Stimulated activated CD8-positive, alpha-beta memory T cell treated with anti-CD3 and anti-CD28 coated beads, Interleukin-7, amount 100 ng/mL, for 48 hours (primary cell): Measurements from ENCODE around the gene SLC10A7.

Source experiments
- DNase-seq, 2 donors: peaks; one replicate each; pipeline ENCODE4 v3.0.0-alpha.2; 2020; ENCODE audit warnings: low read depth in 1 of 2; ENCODE audit errors: extremely low read depth in 1 of 2

The SLC10A7 gene

GRCh38 chr4:146265950-146266490, 255.7 kb downstream of the SLC10A7 start:
- DNase-seq: no peak

- no peak for DNase-seq
Measured at GRCh38 chr4:146263793-146264192, 257.9 kb downstream of the SLC10A7 start.

- DNase-seq: no peak
Measured at GRCh38 chr4:146261041-146261440, 260.7 kb downstream of the SLC10A7 start.

- no peak for DNase-seq
Measured at GRCh38 chr4:146260521-146260920, 261.2 kb downstream of the SLC10A7 start.

DNA sequence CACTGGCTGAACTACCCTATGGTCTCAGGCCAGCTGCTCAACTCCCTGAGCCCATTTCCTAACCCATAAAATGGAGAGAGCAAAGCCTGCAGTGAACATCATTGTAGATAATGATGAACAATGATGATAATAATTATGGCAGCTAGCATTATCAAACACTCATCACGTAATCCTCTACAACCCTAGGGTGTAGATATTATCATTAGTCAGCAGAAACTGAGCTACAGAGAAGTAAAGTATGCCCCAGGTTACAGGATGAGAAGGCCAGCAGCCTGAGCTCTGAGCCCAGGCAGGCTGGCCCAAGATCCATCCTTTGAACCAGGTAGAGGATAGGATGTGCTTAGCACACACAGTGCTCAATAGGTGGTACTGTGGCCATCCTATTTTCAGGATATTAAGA, 264.2 kb downstream of the SLC10A7 start:
- no peak for DNase-seq

DNA sequence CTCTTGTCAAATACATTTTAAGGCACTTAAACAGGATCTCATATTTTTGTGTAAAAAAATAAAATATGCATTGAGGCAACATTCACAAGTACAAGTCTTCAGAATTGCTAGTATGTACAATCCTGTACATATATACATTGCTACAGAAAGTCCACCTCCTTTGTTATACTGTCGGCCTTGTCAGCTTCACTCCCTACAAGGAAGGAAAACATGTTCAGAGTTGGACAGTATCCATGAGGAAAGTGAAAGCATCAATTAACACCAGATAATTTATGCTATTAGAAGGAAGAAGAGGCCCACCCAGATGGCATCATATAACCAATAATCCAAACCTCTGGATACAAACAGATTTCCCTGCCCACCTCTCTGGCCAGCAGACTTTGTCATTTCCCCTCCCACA, 265.4 kb downstream of the SLC10A7 start:
- no peak for DNase-seq

DNA sequence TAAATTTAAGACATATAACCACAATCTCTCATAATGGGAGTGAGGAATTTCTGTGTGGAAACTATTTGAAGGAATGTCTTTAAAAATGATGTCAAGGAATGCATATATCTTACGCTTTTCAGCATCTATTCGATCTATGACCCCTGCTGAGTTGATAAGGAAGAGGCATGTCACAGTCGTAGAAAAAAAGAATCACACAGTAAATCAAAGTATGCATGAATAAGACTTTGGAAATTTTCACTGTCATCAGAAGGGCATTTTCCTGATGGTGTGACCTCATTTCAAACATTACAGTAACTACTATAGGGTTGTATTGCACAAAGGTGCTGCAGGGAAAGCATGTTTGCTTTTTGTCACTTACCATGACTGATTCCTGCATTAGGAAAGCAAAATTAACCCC, 265.9 kb downstream of the SLC10A7 start:
- no peak for DNase-seq

DNA sequence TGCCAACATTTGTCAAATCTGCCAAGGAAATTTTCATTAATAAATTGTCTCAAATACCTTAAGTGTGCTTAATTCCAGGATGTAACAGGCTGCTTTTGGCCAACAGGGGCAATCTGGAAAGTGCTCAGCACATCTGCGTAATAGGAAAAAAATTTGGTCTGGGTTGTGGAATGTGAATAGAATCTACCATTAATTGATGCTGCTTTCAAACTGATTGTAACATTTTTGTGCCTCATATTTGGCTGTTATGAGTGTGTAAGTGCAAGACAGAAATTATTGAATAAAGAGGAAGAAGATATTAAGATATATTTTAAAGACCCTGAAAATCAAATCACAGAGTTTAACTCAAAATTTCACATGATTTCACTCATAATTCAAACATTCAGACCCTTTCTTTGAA, 266.3 kb downstream of the SLC10A7 start:
- no peak for DNase-seq

GRCh38 chr4:146252969-146253611, 268.6 kb downstream of the SLC10A7 start:
- no peak for DNase-seq

- DNase-seq: no peak
Measured at GRCh38 chr4:146247356-146247755, 274.4 kb downstream of the SLC10A7 start.

- no peak for DNase-seq
Measured at GRCh38 chr4:146246381-146246780, 275.4 kb downstream of the SLC10A7 start.

DNA sequence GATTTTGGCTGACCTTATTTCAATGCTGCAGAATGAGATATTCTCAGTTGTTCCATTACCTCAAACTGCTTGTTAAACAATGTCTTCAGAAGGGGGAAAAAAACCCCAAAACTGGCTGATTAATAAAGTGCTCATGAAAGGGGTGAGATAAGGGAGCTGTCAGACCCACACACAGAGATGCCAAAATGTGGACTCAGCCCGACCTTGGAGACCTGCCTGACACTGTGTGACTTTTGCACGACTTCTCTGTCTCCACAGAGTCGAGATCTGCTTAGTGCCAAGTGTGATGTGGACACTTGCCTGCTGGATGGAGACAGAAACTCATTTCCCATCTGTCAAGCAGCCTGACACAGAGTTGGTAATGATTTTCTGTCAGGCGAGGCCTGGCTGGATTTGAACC, 275.9 kb downstream of the SLC10A7 start:
- no peak for DNase-seq

- DNase-seq: no peak
Measured at GRCh38 chr4:146245246-146245645, 276.5 kb downstream of the SLC10A7 start.

- no peak for DNase-seq
Measured at GRCh38 chr4:146244496-146244895, 277.2 kb downstream of the SLC10A7 start.

- DNase-seq: no peak
Measured at GRCh38 chr4:146243883-146244277, 277.9 kb downstream of the SLC10A7 start.

DNA sequence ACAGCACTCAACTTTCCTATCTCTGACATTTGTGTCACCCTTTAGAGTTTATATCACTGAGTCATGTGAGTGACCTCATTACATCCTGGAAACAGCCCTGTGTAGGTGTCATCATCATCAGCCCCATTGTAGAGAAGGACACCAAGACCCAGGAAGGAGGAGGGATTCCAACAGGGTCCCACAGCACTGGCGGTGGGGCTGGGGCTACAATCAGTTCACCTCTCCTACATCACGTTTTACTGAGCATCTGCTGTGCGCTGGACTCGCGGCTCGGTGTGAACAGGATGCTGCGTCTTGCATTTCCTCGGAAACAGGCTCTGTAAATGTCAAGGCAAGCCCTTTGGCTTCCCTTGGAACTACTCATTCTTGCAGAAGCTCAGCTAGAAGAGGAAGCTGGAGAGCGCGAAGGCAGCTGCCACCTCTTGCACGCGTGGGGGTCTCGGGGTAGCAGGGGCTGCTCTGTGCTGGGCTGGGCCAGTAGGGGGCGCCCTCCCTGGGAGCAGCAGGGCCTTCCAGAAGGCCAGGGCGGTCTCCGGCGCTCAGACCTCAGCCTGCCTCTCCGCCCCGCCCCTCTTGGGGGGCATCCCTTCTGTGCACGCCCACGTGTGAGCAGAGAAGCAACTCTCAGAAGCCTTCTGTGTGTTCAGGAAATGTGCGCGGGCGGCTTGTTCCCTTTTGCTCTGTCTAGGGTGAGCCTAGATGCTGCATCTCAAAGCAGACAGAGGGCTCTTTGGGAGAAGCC, 278.4 kb downstream of the SLC10A7 start:
- peak; percentile 55 to 81 for DNase-seq

DNA sequence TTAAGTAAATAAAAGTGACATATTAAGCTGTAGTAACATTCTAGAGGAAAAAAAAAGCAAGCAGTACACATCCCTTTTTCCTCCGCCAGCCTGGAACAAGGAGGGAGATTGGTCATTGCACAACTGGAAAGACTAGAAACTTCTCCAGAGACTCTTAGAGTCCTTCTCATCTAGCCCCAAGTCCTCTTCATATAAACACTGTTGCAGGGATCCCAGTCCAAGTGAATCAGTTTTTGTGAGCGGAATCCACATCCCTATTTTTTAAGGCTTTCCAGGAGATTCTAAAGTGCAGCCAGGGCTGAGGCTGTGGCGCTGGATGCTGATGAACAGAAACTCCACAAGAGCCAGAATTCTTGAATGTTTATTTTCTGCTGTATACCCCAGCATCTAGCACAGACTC, 283.6 kb downstream of the SLC10A7 start:
- DNase-seq: no peak

- DNase-seq: no peak
Measured at GRCh38 chr4:146237092-146237491, 284.6 kb downstream of the SLC10A7 start.

DNA sequence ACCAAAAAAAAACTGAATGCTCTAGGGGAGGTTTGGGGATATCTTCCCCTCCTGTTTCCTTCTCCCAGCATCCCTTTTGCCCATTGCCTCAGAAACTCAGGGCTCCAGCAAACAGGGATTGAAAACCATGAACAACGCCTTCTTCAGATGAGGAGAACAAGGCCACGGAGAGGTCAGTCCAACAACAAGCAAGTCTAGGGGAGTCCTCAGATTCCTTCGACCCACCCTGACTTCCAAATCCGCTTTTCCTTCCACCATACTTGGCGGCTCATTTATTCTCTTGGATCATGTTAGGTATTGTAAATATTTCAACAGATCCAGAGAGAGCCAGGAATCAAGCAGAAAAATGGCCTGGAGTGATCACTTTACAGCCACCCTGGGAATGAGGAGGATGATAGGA, 285.5 kb downstream of the SLC10A7 start:
- no peak for DNase-seq

DNA sequence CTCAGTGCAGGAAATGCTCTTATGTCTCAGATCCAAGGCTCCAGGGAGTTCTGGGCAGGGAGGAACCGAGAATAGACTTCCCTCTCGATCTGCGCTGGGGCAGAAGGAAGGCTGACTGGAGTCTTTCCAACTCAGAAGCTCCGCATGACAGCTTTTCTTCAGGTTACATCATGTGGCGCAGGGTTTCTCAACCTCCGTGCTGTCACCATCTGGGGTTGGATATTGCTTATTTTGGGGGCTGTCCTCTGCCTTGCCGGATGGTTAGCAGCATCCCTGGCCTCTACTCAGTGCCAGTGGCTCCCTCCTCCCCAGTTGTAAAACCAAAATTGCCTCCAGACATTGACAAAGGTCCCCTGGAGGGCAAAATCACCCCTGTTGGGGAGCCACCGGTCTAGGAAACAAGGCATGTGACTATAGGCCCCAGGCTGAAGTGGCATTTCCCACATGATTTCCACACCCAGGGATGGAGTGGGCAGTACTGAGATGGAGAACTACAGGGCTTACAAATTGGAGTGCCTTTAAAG, 286.0 kb downstream of the SLC10A7 start:
- no peak for DNase-seq

GRCh38 chr4:146232131-146232722, 289.5 kb downstream of the SLC10A7 start:
- DNase-seq: no peak

GRCh38 chr4:146229406-146229805, 292.3 kb downstream of the SLC10A7 start:
- no peak for DNase-seq
